Stomach smooth muscle (tissue), 2 donors: ENCODE measurements around the gene CETN3.

Source experiments
- H3K27ac ChIP-seq: one replicate; pipeline ENCODE4 v1.7.0; 2013; ENCODE audit warnings: mild to moderate bottlenecking, low read length, inconsistent platforms
- H3K27me3 ChIP-seq, 2 donors: one replicate each; pipeline ENCODE4 v1.7.0; 2013; ENCODE audit warnings: low read length in 2 of 2; ENCODE audit not compliant: insufficient read depth in 2 of 2, control insufficient read depth in 1 of 2
- H3K36me3 ChIP-seq, 2 donors: one replicate each; pipeline ENCODE4 v1.7.0; 2013; ENCODE audit warnings: low read length in 2 of 2; ENCODE audit not compliant: control insufficient read depth in 2 of 2, insufficient read depth in 2 of 2
- H3K4me1 ChIP-seq: one replicate; pipeline ENCODE4 v1.7.0; 2013; ENCODE audit warnings: low read length; ENCODE audit not compliant: control insufficient read depth, insufficient read depth
- H3K4me3 ChIP-seq, 2 donors: one replicate each; pipeline ENCODE4 v1.7.0; 2013; ENCODE audit warnings: low read length in 2 of 2
- H3K9ac ChIP-seq, 2 donors: one replicate each; pipeline ENCODE4 v1.7.0; 2013; ENCODE audit warnings: low read length in 2 of 2, mild to moderate bottlenecking in 1 of 2
- H3K9me3 ChIP-seq, 2 donors: one replicate each; pipeline ENCODE4 v1.7.0; 2013; ENCODE audit warnings: low read length in 2 of 2; ENCODE audit not compliant: control insufficient read depth in 2 of 2
- donor health status: healthy.
- donor health status: Pancreatic carcinoma.

Gene CETN3

GRCh38 chr5:90409318-90410177, at the start of gene CETN3:
TSS of gene CETN3 (minus strand) at chr5:90409756. CDS start at chr5:90409661, 95 bp downstream.
- peak within 1 kb of the TSS; percentile 94 to 98 for H3K4me3 ChIP-seq
- H3K27ac ChIP-seq: peak within 1 kb of the TSS; percentile 91
- H3K4me1 ChIP-seq: no peaks in the 10 kb centered on the region
- no peaks in the 10 kb centered on the region for H3K27me3 ChIP-seq
- H3K36me3 ChIP-seq: peaks cover 0 to 8% of the 10 kb centered on the region in 2 donors
- H3K9ac ChIP-seq: peak within 1 kb of the TSS; percentile 97 to 99
- no peaks in the 10 kb centered on the region for H3K9me3 ChIP-seq

DNA sequence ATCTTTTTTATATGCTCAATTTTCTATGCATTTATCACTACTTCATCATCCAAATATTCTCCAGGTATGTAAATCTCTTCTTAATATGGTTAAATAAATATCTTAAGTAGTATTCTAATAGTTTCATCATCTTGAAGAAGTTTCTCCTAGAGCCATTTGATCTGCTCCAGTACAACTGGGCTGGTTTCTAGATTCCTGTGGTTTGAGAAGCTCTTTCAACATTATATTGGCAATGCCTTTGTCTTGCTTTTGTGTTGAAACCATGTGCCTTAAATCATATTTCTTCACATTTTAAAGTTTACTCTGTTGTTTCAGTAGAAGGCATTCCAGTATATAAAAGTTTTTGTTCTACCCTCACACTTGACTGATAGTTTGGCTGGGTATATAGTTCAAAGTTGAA, 37.4 kb upstream of the CETN3 start:
- no peaks in the 10 kb centered on the region for H3K36me3 ChIP-seq
- H3K9ac ChIP-seq: no peak overlapping the region
- no peaks in the 10 kb centered on the region for H3K27me3 ChIP-seq
- no peaks in the 10 kb centered on the region for H3K4me1 ChIP-seq
- H3K4me3 ChIP-seq: no peak overlapping the region
- H3K9me3 ChIP-seq: no peaks in the 10 kb centered on the region
- H3K27ac ChIP-seq: no peak overlapping the region

DNA sequence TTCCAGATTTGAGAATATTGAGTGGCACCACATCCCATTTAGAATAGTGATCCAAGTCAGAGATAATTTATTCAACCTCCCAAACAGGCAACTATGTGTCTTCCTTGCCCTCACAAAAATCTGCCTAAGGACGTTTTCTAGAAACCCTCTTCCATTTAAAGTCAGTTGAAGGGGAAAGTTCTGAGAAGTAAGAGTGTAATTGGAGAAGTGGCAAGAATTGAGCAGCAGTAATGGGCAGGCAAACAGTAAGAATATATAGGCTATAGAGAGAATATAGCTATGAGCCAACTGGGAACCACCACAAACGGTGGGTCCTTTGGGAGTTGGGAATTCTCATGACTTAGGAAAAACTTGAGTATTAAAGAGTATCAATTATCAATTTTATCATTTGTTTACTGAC, 31.1 kb upstream of the CETN3 start:
- no peak overlapping the region for H3K27ac ChIP-seq
- no peak overlapping the region for H3K9ac ChIP-seq
- H3K9me3 ChIP-seq: no peaks in the 10 kb centered on the region
- no peaks in the 10 kb centered on the region for H3K27me3 ChIP-seq
- no peak overlapping the region for H3K4me3 ChIP-seq
- no peaks in the 10 kb centered on the region for H3K36me3 ChIP-seq
- H3K4me1 ChIP-seq: no peaks in the 10 kb centered on the region

DNA sequence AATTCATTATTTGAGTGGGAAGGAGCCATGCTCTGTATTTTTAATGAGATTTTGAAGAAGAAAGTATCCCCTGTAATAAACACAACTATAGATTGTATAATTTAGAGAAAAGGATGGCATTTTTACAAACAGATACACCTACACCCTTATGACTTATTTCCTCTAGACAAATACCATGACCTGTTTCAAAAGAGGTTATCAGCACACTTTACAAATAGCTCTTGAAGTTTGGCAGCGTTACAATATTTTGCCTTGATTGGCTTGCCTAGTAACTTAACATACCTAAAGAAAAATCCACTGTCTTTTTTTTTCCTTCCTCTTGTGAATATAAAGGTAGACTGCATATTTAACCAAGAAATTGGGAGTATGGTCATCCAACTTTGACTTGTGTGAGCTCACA, 28.5 kb upstream of the CETN3 start:
- no peak overlapping the region for H3K9ac ChIP-seq
- no peak overlapping the region for H3K4me3 ChIP-seq
- H3K27ac ChIP-seq: no peak overlapping the region
- no peaks in the 10 kb centered on the region for H3K36me3 ChIP-seq
- no peaks in the 10 kb centered on the region for H3K27me3 ChIP-seq
- H3K4me1 ChIP-seq: no peaks in the 10 kb centered on the region
- no peaks in the 10 kb centered on the region for H3K9me3 ChIP-seq

- no peaks in the 10 kb centered on the region for H3K27me3 ChIP-seq
- H3K36me3 ChIP-seq: no peaks in the 10 kb centered on the region
- H3K9me3 ChIP-seq: no peaks in the 10 kb centered on the region
- H3K9ac ChIP-seq: no peak overlapping the region
- no peak overlapping the region for H3K27ac ChIP-seq
- H3K4me3 ChIP-seq: no peak overlapping the region
- no peaks in the 10 kb centered on the region for H3K4me1 ChIP-seq
Observed at GRCh38 chr5:90437663-90438062, 28.1 kb upstream of the CETN3 start.

DNA sequence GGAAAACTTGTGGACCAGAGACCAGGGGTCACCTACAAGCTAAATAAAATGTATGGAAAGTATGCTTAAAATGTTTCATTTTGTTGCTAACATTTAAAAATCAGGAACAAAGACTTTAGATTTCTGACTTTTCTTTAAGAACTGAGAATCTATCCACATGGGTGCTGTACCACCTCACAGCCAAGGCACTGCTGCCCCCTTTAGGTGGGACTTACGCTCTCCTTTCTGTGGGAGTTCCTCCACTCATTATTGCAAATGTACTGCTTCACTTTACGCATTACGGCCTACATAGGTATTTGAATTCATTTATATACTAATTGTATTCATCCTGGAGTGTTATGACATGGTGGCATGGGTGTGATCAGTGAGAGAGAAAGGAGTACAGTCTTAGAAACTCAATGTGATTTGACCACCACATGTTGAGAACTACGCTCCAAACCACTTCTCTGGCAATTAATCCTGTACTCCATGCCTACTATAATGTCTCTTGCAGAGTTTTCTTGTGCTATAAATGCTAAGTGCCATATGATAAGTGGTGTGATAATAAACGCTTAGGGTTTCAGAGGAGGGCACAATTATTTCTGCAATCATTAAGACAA, 24.7 kb upstream of the CETN3 start:
- H3K4me3 ChIP-seq: no peak overlapping the region
- no peaks in the 10 kb centered on the region for H3K9me3 ChIP-seq
- no peaks in the 10 kb centered on the region for H3K4me1 ChIP-seq
- no peak overlapping the region for H3K27ac ChIP-seq
- H3K36me3 ChIP-seq: no peaks in the 10 kb centered on the region
- no peaks in the 10 kb centered on the region for H3K27me3 ChIP-seq
- no peak overlapping the region for H3K9ac ChIP-seq

DNA sequence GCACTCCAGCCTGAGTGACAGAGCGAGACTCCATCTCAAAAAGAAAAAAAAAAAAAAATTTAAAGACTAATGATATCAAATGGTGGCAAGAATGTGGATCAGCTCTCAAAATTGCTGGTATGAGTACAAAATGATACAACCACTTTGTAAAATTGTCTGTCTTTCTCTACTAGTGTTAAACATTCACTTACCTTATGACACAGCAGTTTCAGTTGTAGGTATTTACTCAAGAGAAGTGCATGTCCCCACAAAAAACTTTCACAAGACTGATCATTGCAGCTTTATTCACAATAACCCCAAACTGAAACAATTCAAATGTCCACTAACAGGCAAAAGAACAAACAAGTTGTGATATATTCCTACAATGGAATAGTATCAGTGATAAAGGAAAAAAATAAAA, 14.7 kb upstream of the CETN3 start:
- Histone ChIP-seq H3K27me3 (no peaks in the 10 kb centered on the region), H3K27ac (no peak overlapping the region), H3K4me1 (no peaks in the 10 kb centered on the region), H3K9ac (no peak overlapping the region), H3K4me3 (no peak overlapping the region), H3K36me3 (no peaks in the 10 kb centered on the region), H3K9me3 (no peaks in the 10 kb centered on the region)

- no peaks in the 10 kb centered on the region for H3K27me3 ChIP-seq
- H3K27ac ChIP-seq: no peak overlapping the region
- H3K4me3 ChIP-seq: no peak overlapping the region
- no peaks in the 10 kb centered on the region for H3K9me3 ChIP-seq
- no peaks in the 10 kb centered on the region for H3K36me3 ChIP-seq
- no peaks in the 10 kb centered on the region for H3K4me1 ChIP-seq
- no peak overlapping the region for H3K9ac ChIP-seq
Observed at GRCh38 chr5:90421136-90421535, 11.6 kb upstream of the CETN3 start.

DNA sequence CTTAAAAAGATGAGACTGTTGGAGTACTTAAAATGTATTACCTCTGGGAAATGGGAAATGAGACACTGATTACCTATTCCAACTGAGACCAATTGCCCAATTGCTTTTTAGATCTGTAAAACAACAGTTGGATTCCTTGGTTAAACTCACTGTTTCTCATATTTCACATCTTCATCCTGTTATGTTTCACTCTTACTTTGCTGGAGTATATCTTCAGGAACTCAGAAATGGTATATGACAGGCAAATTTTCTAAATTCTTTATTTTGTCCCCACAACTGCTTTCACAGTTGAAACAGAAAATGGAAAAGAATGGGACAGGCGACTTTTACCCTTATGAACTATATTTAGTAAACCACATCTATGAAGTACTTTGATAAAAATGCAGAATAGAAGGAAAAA, 8.7 kb upstream of the CETN3 start:
- Histone ChIP-seq H3K27ac (no peak overlapping the region), H3K27me3 (no peaks in the 10 kb centered on the region), H3K36me3 (no peaks in the 10 kb centered on the region), H3K4me3 (no peak overlapping the region), H3K4me1 (no peaks in the 10 kb centered on the region), H3K9ac (no peak overlapping the region), H3K9me3 (no peaks in the 10 kb centered on the region)

DNA sequence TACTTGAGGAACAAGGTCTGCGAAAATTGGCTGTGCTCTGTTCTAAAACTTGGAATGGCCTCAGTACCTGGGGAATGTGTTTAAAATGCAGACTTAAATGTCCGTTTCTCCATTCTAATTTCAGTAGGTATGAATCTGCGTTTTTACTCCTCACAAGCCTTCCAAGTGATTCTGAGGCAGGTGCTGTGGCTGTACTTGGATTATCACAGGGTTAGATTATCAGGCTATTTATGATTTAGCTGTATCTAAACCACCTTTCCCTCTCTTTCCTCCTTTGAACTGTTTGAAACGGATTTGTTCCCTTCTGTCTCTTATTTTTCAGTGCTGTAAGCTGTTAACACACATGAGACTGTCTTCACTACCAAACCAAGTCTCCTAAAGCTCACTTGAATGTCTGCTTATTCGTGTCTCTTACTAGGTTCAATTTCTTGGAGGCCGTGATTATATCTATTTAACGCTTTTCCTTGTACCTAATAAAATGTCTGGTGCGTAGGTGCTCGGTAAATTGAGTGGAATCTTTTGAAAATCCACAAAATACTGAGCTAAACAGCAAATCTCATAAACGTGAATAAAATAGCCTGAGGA, 714 bp upstream of the CETN3 start:
- H3K9ac ChIP-seq: peak overlapping the region; percentile 97
- no peaks in the 10 kb centered on the region for H3K4me1 ChIP-seq
- peaks cover 0 to 8% of the 10 kb centered on the region in 2 donors for H3K36me3 ChIP-seq
- H3K27me3 ChIP-seq: no peaks in the 10 kb centered on the region
- no peaks in the 10 kb centered on the region for H3K9me3 ChIP-seq
- peak overlapping the region; percentile 89 to 97 for H3K4me3 ChIP-seq
- H3K27ac ChIP-seq: peak overlapping the region; percentile 85
